GM20000 (cell line): ENCODE data around the gene APOE.

ENCODE experiments used
- DNase-seq: peaks from one replicate; pipeline ENCODE4 v3.0.0; 2012; ENCODE audit warnings: low spot score
- CTCF ChIP-seq: IDR thresholded peaks from 2 replicates; pipeline ENCODE4 v1.5.1; 2012; ENCODE audit warnings: mild to moderate bottlenecking, control low read depth; ENCODE audit errors: extremely low read depth, missing control alignments

The APOE gene

GRCh38 chr19:44867578-44867977 is 38.0 kb upstream of the APOE start:
- TF ChIP-seq CTCF, result no peak
- no peak for DNase-seq

GRCh38 chr19:44869733-44870470 is 35.7 kb upstream of the APOE start:
- no peak for TF ChIP-seq CTCF
- DNase-seq, result no peak

- TF ChIP-seq CTCF, result no peak
- DNase-seq, result no peak
These were observed 33.8 kb upstream of the APOE start for GRCh38 chr19:44871809-44872208.

- TF ChIP-seq CTCF, result no peak
- no peak for DNase-seq
These were observed 32.9 kb upstream of the APOE start for GRCh38 chr19:44872661-44873060.

GRCh38 chr19:44874317-44874716 is 31.3 kb upstream of the APOE start:
- no peak for TF ChIP-seq CTCF
- DNase-seq, result no peak

GRCh38 chr19:44875666-44876451 is 29.7 kb upstream of the APOE start:
- DNase-seq, result no peak
- no peak for TF ChIP-seq CTCF

GRCh38 chr19:44876930-44877535 is 28.6 kb upstream of the APOE start:
- no peak for TF ChIP-seq CTCF
- no peak for DNase-seq
